Measurements from ENCODE around the gene FARS2.

The FARS2 gene

GRCh38 chr6:5746759-5747130 lies 485.4 kb downstream of the FARS2 start:
- DNase-seq: peak; percentile 45

- no peak for DNase-seq
Measured at GRCh38 chr6:5747379-5747778, 486.1 kb downstream of the FARS2 start.

GRCh38 chr6:5749016-5749650 lies 487.8 kb downstream of the FARS2 start:
- DNase-seq: no peak

- no peak for DNase-seq
Measured at GRCh38 chr6:5749651-5750215, 488.4 kb downstream of the FARS2 start.

GRCh38 chr6:5751525-5752390 lies 490.4 kb downstream of the FARS2 start:
- peak; percentile 34 for DNase-seq

- DNase-seq: peak; percentile 88
Measured at GRCh38 chr6:5752391-5752680, 491.0 kb downstream of the FARS2 start.

- DNase-seq: no peak
Measured at GRCh38 chr6:5753209-5753608, 491.9 kb downstream of the FARS2 start.

GRCh38 chr6:5754904-5755303 lies 493.6 kb downstream of the FARS2 start:
- DNase-seq: no peak

- no peak for DNase-seq
Measured at GRCh38 chr6:5759571-5759970, 498.3 kb downstream of the FARS2 start.

GRCh38 chr6:5761370-5761769 lies 500.1 kb downstream of the FARS2 start:
- DNase-seq: peak; percentile 12

GRCh38 chr6:5762561-5762968 lies 501.3 kb downstream of the FARS2 start:
- peak; percentile 19 for DNase-seq

GRCh38 chr6:5763407-5763806 lies 502.1 kb downstream of the FARS2 start:
- peak; percentile 22 for DNase-seq

- peak; percentile 54 for DNase-seq
Measured at GRCh38 chr6:5763871-5764270, 502.6 kb downstream of the FARS2 start.

- peak; percentile 25 for DNase-seq
Measured at GRCh38 chr6:5764401-5764955, 503.2 kb downstream of the FARS2 start.

GRCh38 chr6:5765141-5765760 lies 503.9 kb downstream of the FARS2 start:
- DNase-seq: no peak

GRCh38 chr6:5766260-5766659 lies 504.9 kb downstream of the FARS2 start:
- peak; percentile 19 for DNase-seq

- DNase-seq: no peak
Measured at GRCh38 chr6:5767471-5767870, 506.2 kb downstream of the FARS2 start.

GRCh38 chr6:5771211-5771610 lies 509.9 kb downstream of the FARS2 start:
- DNase-seq: no peak

GRCh38 chr6:5771759-5772390 lies 510.6 kb downstream of the FARS2 start:
- DNase-seq: no peak

GRCh38 chr6:5772408-5773120 lies 511.3 kb downstream of the FARS2 start:
- no peak for DNase-seq

- no peak for DNase-seq
Measured at GRCh38 chr6:5776104-5776503, 514.8 kb downstream of the FARS2 start.

- no peak for DNase-seq
Measured at GRCh38 chr6:5776706-5777390, 515.5 kb downstream of the FARS2 start.

Measured in fibroblast of upper back skin (primary cell).